ENCODE data around the gene TFPI. TPM values are rescaled to one million over a fixed set of nuclear protein-coding genes. Genes with fewer than 3 reads are reported as not detected.

Gene TFPI
- total and polyA plus RNA-seq, 3 donors from 2014 or later = 10.5 to 13.5 (median 10.5) TPM

Small RNAs within 50 kb of the gene (small RNA-seq; reads per million reads assigned to genes)
- 0 reads per million in 2 donors for gene GAPDHP59

Other genes with a start within 250 kb of the TFPI start
- 1 to 10 TPM; 6.9 to 7.1 TPM for gene CALCRL, start 106.2 kb downstream of the TFPI start, total RNA-seq
- gene CALCRL, start 106.2 kb downstream of the TFPI start, polyA plus RNA-seq (ENCODE audit: insufficient read depth, low read depth, low replicate concordance) = 6.2 TPM